H9 (cell line): Measurements from ENCODE around the gene ZNF800. TPM values are rescaled to one million over a fixed set of nuclear protein-coding genes. Genes with fewer than 3 reads are reported as not detected.

Source experiments
- DNase-seq: peaks from one replicate; pipeline ENCODE4 v3.0.0-alpha.2; 2017
- H2AFZ ChIP-seq: one replicate; pipeline ENCODE4 v1.6.1; 2013; ENCODE audit warnings: mild to moderate bottlenecking, low read length, control low read depth, moderate library complexity
- H2AK5ac ChIP-seq: 2 replicates; pipeline ENCODE4 v1.6.1; 2013; ENCODE audit warnings: low read length, control low read depth, mixed read lengths; ENCODE audit not compliant: insufficient read length
- H2BK120ac ChIP-seq: one replicate; pipeline ENCODE4 v1.6.1; 2013; ENCODE audit warnings: low read depth, mild to moderate bottlenecking, low read length, control low read depth, inconsistent platforms; ENCODE audit not compliant: poor library complexity, severe bottlenecking
- H2BK12ac ChIP-seq: 2 replicates; pipeline ENCODE4 v1.6.1; 2013; ENCODE audit warnings: low read length, control low read depth, mixed read lengths, low read depth; ENCODE audit not compliant: insufficient read length
- H2BK15ac ChIP-seq: 2 replicates; pipeline ENCODE4 v1.6.1; 2013; ENCODE audit warnings: low read depth, low read length, control low read depth
- H2BK20ac ChIP-seq: one replicate; pipeline ENCODE4 v1.6.1; 2013; ENCODE audit warnings: low read depth, mild to moderate bottlenecking, low read length, control low read depth, inconsistent platforms; ENCODE audit not compliant: poor library complexity, severe bottlenecking
- H2BK5ac ChIP-seq: 2 replicates; pipeline ENCODE4 v1.6.1; 2013; ENCODE audit warnings: low read length, control low read depth, mixed read lengths; ENCODE audit not compliant: insufficient read length
- H3K14ac ChIP-seq: 2 replicates; pipeline ENCODE4 v1.6.1; 2013; ENCODE audit warnings: low read length, control low read depth; ENCODE audit not compliant: insufficient read depth
- H3K18ac ChIP-seq: 2 replicates; pipeline ENCODE4 v1.6.1; 2013; ENCODE audit warnings: low read depth, mild to moderate bottlenecking, mixed read lengths, low read length, control low read depth; ENCODE audit not compliant: insufficient read length
- H3K23ac ChIP-seq: 2 replicates; pipeline ENCODE4 v1.6.1; 2013; ENCODE audit warnings: low read length, control low read depth, mixed read lengths, low read depth; ENCODE audit not compliant: insufficient read length
- H3K23me2 ChIP-seq: 2 replicates; pipeline ENCODE4 v1.6.1; 2013; ENCODE audit warnings: low read depth, mild to moderate bottlenecking, mixed read lengths, low read length, control low read depth; ENCODE audit not compliant: insufficient read length, poor library complexity, severe bottlenecking
- H3K27ac ChIP-seq: 2 replicates; pipeline ENCODE4 v1.5.1; 2013; ENCODE audit warnings: low read length, control low read depth, mixed read lengths, low read depth; ENCODE audit not compliant: insufficient read length
- H3K27me3 ChIP-seq: 2 replicates; pipeline ENCODE4 v1.6.1; 2013; ENCODE audit warnings: low read length, control low read depth, inconsistent platforms; ENCODE audit not compliant: insufficient read depth
- H3K4ac ChIP-seq: 2 replicates; pipeline ENCODE4 v1.6.1; 2013; ENCODE audit warnings: low read depth, mild to moderate bottlenecking, control low read depth, inconsistent platforms, low read length, moderate library complexity
- H3K4me1 ChIP-seq: 2 replicates; pipeline ENCODE4 v1.6.1; 2013; ENCODE audit warnings: low read length, control low read depth, inconsistent platforms; ENCODE audit not compliant: insufficient read depth
- H3K4me2 ChIP-seq: 2 replicates; pipeline ENCODE4 v1.6.1; 2013; ENCODE audit warnings: low read length, control low read depth, mixed read lengths; ENCODE audit not compliant: insufficient read length, insufficient read depth
- H3K56ac ChIP-seq: 2 replicates; pipeline ENCODE4 v1.6.1; 2013; ENCODE audit warnings: low read depth, mild to moderate bottlenecking, mixed read lengths, low read length, control low read depth; ENCODE audit not compliant: insufficient read length
- H3K79me1 ChIP-seq: 2 replicates; pipeline ENCODE4 v1.6.1; 2013; ENCODE audit warnings: low read depth, mild to moderate bottlenecking, moderate library complexity, low read length, control low read depth, inconsistent platforms; ENCODE audit not compliant: insufficient read depth, poor library complexity, severe bottlenecking
- H3K79me2 ChIP-seq: 2 replicates; pipeline ENCODE4 v1.6.1; 2013; ENCODE audit warnings: low read length, control low read depth, inconsistent platforms; ENCODE audit not compliant: insufficient read depth
- H3K9ac ChIP-seq: 2 replicates; pipeline ENCODE4 v1.6.1; 2013; ENCODE audit warnings: low read length, control low read depth, mixed read lengths; ENCODE audit not compliant: insufficient read length; ENCODE audit errors: extremely low read depth
- H3K9me3 ChIP-seq: one replicate; pipeline ENCODE4 v1.6.1; 2013; ENCODE audit warnings: low read depth, low read length, inconsistent platforms; ENCODE audit not compliant: control insufficient read depth
- H3T11ph ChIP-seq: one replicate; pipeline ENCODE4 v1.6.1; 2013; ENCODE audit warnings: mild to moderate bottlenecking, low read length, control low read depth, inconsistent platforms
- H4K20me1 ChIP-seq: one replicate; pipeline ENCODE4 v1.6.1; 2013; ENCODE audit not compliant: control insufficient read depth, insufficient read length, insufficient read depth
- H4K5ac ChIP-seq: 2 replicates; pipeline ENCODE4 v1.6.1; 2013; ENCODE audit warnings: low read depth, mild to moderate bottlenecking, mixed read lengths, low read length, control low read depth; ENCODE audit not compliant: insufficient read length
- H4K8ac ChIP-seq: replicated peaks from 2 replicates; pipeline ENCODE4 v1.6.1; 2013; ENCODE audit warnings: low read length, control low read depth, mixed read lengths, low read depth; ENCODE audit not compliant: insufficient read length
- H4K91ac ChIP-seq: 2 replicates; pipeline ENCODE4 v1.6.1; 2013; ENCODE audit warnings: low read depth, mild to moderate bottlenecking, moderate library complexity, mixed read lengths, low read length, control low read depth; ENCODE audit not compliant: insufficient read length
- H3K27ac Mint-ChIP-seq, 3 experiments: 2 replicates in 2 of 3; 3 replicates in 1 of 3; pipeline ENCODE4 v1.8.0; 2020 to 2021; ENCODE audit warnings: mixed read lengths in 3 of 3, mild to moderate bottlenecking in 1 of 3, moderate library complexity in 1 of 3
- H3K27me3 Mint-ChIP-seq: 2 replicates; pipeline ENCODE4 v1.8.0; 2021; ENCODE audit warnings: low read depth, mild to moderate bottlenecking, moderate library complexity, mixed read lengths
- H3K36me3 Mint-ChIP-seq, 3 experiments: 2 replicates in 2 of 3; 3 replicates in 1 of 3; pipeline ENCODE4 v1.8.0; 2020 to 2021; ENCODE audit warnings: low read depth in 3 of 3, mixed read lengths in 3 of 3; ENCODE audit not compliant: insufficient read depth in 1 of 3
- H3K4me1 Mint-ChIP-seq, 2 experiments: 2 replicates each; pipeline ENCODE4 v1.8.0; 2020; ENCODE audit warnings: mixed read lengths in 2 of 2
- H3K4me3 Mint-ChIP-seq, 2 experiments: 2 replicates in 1 of 2; 3 replicates in 1 of 2; pipeline ENCODE4 v1.8.0; 2020 to 2021; ENCODE audit warnings: mild to moderate bottlenecking in 2 of 2, mixed read lengths in 2 of 2, moderate library complexity in 1 of 2
- H3K9me3 Mint-ChIP-seq, 2 experiments: 2 replicates in 1 of 2; 3 replicates in 1 of 2; pipeline ENCODE4 v1.8.0; 2020; ENCODE audit warnings: mild to moderate bottlenecking in 2 of 2, mixed read lengths in 2 of 2, moderate library complexity in 1 of 2
- CTCF ChIP-seq: fragments of 200-600 bp; sonication (generic); conservative IDR thresholded peaks from 3 replicates; pipeline ENCODE4 v1.8.0; 2021; ENCODE audit warnings: antibody characterized with exemption, mild to moderate bottlenecking
- WGBS: extraction: QIAGEN DNeasy Blood & Tissue Kit; methylation state at CpG from one replicate; pipeline ENCODE4 v1.1.7; 2013; ENCODE audit warnings: missing lambda C conversion rate, low lambda C conversion rate, mixed read lengths; ENCODE audit not compliant: insufficient read length; ENCODE audit errors: extremely low coverage; 5-methylcytosine and 5-hydroxymethylcytosine counted together
- total RNA-seq: library from RNA; stranded (reverse); gene quantifications from 2 replicates; pipeline ENCODE4 v1.2.1, GENCODE V29; 2021

ZNF800 gene
- total RNA-seq, 1 experiment from 2014 or later: 11.0 TPM

GRCh38 chr7:127413962-127414361, 21.5 kb upstream of the ZNF800 start:
- no peak overlapping the region for H2BK12ac ChIP-seq
- no peak overlapping the region for H2BK20ac ChIP-seq
- no peak overlapping the region for H2AK5ac ChIP-seq
- H3K56ac ChIP-seq: no peak overlapping the region
- no peaks in the 10 kb centered on the region for H3K9me3 ChIP-seq
- Mint-ChIP-seq H3K27ac (no peak overlapping the region), H3K27me3 (peaks cover 19% of the 10 kb centered on the region), H3K4me1 (no peaks in the 10 kb centered on the region), H3K4me3 (no peak overlapping the region), H3K36me3 (no peaks in the 10 kb centered on the region), H3K9me3 (peaks cover 0 to 3% of the 10 kb centered on the region in 2 experiments; a peak in 2 of 5 replicates)
- H2AFZ ChIP-seq: no peak overlapping the region
- no peaks in the 10 kb centered on the region for H3K23me2 ChIP-seq
- H3K4me1 ChIP-seq: no peaks in the 10 kb centered on the region
- WGBS: no CpG with 5 or more reads among the region's 2 CpGs
- TF ChIP-seq CTCF: no peak
- H2BK120ac ChIP-seq: no peak overlapping the region
- no peak overlapping the region for H4K8ac ChIP-seq
- H3K9ac ChIP-seq: no peak overlapping the region
- H3T11ph ChIP-seq: no peak overlapping the region
- no peak for DNase-seq
- no peak overlapping the region for H4K91ac ChIP-seq
- H3K18ac ChIP-seq: no peak overlapping the region
- H3K79me2 ChIP-seq: no peaks in the 10 kb centered on the region
- H3K27me3 ChIP-seq: no peaks in the 10 kb centered on the region
- no peaks in the 10 kb centered on the region for H3K79me1 ChIP-seq
- H3K4ac ChIP-seq: no peak overlapping the region
- no peaks in the 10 kb centered on the region for H4K20me1 ChIP-seq
- H3K14ac ChIP-seq: no peak overlapping the region
- no peak overlapping the region for H4K5ac ChIP-seq
- no peak overlapping the region for H3K4me2 ChIP-seq
- no peak overlapping the region for H3K23ac ChIP-seq
- H3K27ac ChIP-seq: no peak overlapping the region
- no peak overlapping the region for H2BK15ac ChIP-seq
- H2BK5ac ChIP-seq: no peak overlapping the region
